GM12874 (cell line): ENCODE measurements around the gene MAGEB16.

Experiments used
- TF ChIP-seq, protein P1 (sequence below): IDR thresholded peaks from 2 replicates; pipeline ENCODE4 v1.5.1; 2011; ENCODE audit warnings: low read depth, mild to moderate bottlenecking, control low read depth, low read length, moderate library complexity; ENCODE audit not compliant: insufficient read depth

Gene MAGEB16

DNA sequence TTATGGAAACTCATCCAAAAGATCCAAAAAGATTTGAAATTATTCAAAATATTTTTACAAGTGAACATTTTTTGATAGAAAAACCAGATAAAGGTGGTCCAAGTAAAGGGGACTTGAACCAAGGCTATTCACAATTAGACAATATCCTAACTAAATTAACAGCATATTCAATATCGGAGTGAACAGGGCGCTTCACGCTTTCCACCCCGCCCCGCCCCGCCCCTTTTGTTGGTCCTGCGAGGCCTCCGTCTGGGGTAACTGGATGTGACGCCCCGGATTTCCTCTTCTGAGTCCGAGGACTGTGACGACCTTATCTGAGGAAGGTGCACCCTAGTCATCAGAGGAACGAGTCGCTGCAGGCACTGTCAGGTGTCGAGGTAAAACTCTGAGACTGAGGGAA lies at the start of gene MAGEB16:
Gene MAGEB16 (plus strand): TSS at position 301 of the 400 bp plus-strand sequence. CDS start 3,855 bp downstream, outside the sequence.
- TF ChIP-seq, protein P1, sequence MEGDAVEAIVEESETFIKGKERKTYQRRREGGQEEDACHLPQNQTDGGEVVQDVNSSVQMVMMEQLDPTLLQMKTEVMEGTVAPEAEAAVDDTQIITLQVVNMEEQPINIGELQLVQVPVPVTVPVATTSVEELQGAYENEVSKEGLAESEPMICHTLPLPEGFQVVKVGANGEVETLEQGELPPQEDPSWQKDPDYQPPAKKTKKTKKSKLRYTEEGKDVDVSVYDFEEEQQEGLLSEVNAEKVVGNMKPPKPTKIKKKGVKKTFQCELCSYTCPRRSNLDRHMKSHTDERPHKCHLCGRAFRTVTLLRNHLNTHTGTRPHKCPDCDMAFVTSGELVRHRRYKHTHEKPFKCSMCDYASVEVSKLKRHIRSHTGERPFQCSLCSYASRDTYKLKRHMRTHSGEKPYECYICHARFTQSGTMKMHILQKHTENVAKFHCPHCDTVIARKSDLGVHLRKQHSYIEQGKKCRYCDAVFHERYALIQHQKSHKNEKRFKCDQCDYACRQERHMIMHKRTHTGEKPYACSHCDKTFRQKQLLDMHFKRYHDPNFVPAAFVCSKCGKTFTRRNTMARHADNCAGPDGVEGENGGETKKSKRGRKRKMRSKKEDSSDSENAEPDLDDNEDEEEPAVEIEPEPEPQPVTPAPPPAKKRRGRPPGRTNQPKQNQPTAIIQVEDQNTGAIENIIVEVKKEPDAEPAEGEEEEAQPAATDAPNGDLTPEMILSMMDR = no peak

DNA sequence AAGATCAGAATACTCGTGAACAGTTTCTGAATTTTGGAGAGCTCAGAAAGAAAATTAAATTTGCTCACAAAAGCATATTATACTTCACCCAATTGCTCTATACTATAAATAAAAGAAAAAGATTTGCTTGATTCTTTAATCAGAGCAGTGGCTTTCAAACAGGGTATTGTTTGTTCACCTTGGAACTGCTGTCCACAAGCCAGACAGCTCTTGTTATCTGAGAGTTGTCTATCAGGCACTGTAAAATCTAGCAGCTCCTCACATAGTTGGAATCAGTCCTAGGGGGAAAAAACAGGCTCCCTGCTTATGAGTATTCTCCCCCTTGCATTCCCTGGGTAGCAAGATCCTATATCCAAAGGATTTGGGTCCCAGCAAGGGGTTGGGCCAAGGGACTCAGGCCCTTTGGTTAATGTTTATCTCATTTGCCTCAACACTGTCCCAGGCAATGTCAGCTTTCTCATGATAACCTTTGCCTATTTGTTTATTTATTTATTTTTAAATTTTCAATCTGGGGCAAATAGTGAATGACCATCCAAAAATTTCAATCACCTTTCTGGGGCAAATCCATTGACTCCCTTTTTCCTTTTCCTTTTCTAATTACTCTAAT lies 24.1 kb upstream of the MAGEB16 start:
- TF ChIP-seq, protein P1 = no peak

DNA sequence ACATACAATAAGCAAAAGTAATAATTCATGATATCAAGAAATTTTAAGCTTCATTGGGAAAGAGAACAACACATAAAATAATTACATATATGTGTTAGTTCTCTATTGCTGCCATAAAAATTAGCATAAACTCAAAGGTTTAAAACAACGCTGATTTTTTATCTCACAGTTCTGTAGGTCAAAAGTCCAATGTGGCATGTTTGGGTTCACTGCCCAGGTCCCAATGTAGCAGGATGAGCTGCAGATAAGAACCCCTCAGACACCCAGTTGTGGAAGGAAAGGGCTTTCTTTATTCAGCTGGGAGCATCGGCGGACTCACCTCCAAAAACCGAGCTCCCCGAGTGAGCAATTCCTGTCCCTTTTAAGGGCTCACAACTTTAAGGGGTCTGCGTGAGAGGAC lies 13.1 kb upstream of the MAGEB16 start:
- TF ChIP-seq, protein P1 = no peak

DNA sequence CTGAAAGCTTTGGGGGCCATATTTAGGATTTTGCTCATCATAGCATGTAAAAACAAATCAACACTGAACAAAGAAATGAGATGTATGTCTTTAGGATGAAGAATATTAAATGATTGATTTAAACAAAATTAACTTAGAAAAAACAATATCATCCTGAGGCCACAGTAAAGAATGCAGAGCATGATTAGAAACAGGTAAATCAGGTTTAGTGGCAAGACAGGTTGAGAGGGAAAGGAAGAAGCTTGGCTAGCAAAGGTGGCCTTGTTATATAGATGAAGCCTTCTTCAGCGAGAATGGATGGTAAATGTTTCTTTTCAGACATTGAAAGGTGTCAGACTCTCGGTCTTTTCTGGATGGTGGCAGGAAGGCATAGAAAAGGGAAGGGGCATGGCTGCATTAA lies 11.9 kb upstream of the MAGEB16 start:
- TF ChIP-seq, protein P1 = no peak

DNA sequence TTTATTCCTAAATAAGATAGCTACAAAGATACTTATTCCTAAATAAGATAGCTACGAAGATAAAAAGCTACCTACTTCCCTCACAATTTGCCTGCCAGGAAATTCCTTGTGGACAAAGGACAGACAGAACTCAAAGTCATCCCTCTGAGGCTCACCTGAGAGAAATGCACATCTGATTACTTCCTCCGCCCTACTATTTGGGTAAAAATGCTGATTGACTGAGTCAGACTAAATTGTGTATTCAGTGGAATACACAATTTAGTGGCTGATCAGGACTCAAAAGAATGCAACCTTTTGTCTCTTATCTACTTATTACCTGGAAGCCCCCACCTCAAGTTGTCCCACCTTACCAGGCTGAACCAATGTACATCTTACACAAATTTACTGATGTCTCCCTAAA lies 10.3 kb upstream of the MAGEB16 start:
- TF ChIP-seq, protein P1 = no peak

DNA sequence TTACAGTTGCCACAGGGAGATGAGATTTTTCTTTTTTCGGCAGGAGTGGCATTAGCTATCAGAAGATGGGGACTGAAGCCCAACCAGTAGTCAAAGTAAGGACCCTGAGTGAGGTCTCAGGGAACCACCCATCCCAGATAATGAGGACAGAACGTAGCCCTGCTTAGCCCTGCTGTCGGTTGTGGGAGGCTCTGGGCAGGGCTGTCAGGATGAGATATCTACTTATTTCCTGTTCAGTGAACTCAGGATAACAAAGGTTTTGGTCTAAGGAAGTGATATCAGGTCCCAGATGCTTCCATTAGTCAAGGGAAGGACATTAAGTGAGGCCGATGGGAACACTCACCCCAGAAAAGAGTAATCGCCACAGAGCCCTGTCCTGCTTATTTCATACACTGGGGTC lies 2.3 kb downstream of the MAGEB16 start:
- TF ChIP-seq, protein P1 = no peak

DNA sequence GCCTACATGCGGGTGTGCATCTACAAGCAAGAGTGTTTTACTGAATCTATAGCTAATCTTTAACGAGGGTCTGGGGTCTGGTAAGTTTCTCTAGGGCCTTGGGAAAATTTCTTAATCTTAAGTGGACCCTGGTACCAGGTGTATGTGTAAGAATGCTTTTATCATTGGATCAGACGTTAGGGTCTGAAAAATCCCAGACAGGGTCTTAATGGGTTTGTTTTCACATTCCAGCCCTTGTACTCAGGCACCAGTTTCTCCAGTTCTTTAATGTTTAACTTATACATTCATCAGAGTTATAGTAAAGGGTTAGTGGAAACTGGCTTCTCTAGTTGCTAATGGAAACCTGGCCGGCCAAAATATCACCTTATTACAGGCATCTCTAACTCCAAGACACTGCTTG lies 11.6 kb downstream of the MAGEB16 start:
- TF ChIP-seq, protein P1 = no peak

DNA sequence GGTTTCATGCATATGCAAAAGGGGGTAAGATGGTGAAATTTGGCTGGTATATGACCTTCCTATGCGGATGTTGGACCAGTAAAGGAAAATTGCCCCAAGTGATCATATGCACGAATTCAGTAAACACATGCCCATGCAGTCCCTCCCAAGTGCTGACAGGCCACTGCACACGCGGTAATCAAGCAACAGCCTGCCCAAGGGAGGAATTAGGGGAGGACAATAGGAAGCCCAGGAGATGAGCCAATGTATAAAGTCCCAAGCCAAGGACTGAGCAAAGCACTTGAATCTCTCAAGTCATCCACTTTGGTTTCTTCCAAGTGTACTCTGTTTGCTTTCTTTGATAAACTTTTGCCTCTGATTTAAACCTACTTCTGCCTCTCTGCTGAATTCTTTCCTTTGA lies 21.1 kb downstream of the MAGEB16 start:
- TF ChIP-seq, protein P1 = no peak
